HepG2 (cell line): ENCODE results near the gene SHC1. TPM values are rescaled to one million over a fixed set of nuclear protein-coding genes. Genes with fewer than 3 reads are reported as not detected.

ENCODE experiments used
- AKAP8 ChIP-seq: sonication (generic); formaldehyde crosslinking; IDR thresholded peaks from 2 replicates; pipeline ENCODE4 v1.5.1; 2020; ENCODE audit warnings: mild to moderate bottlenecking, missing genetic modification reagents
- BCL6 ChIP-seq: IDR thresholded peaks from 2 replicates; pipeline ENCODE4 v1.6.1; 2016; ENCODE audit warnings: missing genetic modification reagents, missing compliant biosample characterization
- EHMT2 ChIP-seq: fragments of 200-600 bp; sonication (generic); IDR thresholded peaks from 2 replicates; pipeline ENCODE4 v1.7.0; 2017; ENCODE audit warnings: antibody characterized with exemption, low read depth, low read length, borderline replicate concordance
- ELF1 ChIP-seq: sonication (generic); formaldehyde crosslinking; IDR thresholded peaks from 2 replicates; pipeline ENCODE4 v1.4.0; 2020; ENCODE audit warnings: missing genetic modification reagents
- ETV5 ChIP-seq: IDR thresholded peaks from 2 replicates; pipeline ENCODE4 v1.6.1; 2018; ENCODE audit warnings: missing biosample characterization, missing genetic modification reagents, inconsistent platforms, borderline replicate concordance
- EZH2 ChIP-seq: conservative IDR thresholded peaks from 2 replicates; pipeline ENCODE4 v1.6.1; 2012; ENCODE audit warnings: mild to moderate bottlenecking, low read depth, low read length, moderate library complexity
- KDM5A ChIP-seq: fragments of 200-600 bp; sonication (generic); IDR thresholded peaks from 2 replicates; pipeline ENCODE4 v1.7.0; 2018; ENCODE audit warnings: antibody characterized with exemption, mild to moderate bottlenecking, low read length, borderline replicate concordance
- KLF6 ChIP-seq: IDR thresholded peaks from 2 replicates; pipeline ENCODE4 v1.8.0; 2016; ENCODE audit warnings: missing biosample characterization, missing genetic modification reagents
- MATR3 ChIP-seq: sonication (generic); formaldehyde crosslinking; IDR thresholded peaks from 2 replicates; pipeline ENCODE4 v1.4.0; 2020; ENCODE audit warnings: missing genetic modification reagents
- MAZ ChIP-seq, 2 experiments: sonication (generic) in 1 of 2; formaldehyde crosslinking in 1 of 2; IDR thresholded peaks; 2 replicates each; pipeline versions ENCODE4 v1.5.0 to v1.6.1; 2012 to 2020; ENCODE audit warnings: low read depth in 2 of 2, mild to moderate bottlenecking in 2 of 2, borderline replicate concordance in 1 of 2, improper control_type of control experiment in 1 of 2, low read length in 1 of 2, missing genetic modification reagents in 1 of 2, moderate library complexity in 1 of 2
- NPAS2 ChIP-seq: sonication (generic); formaldehyde crosslinking; IDR thresholded peaks from 2 replicates; pipeline ENCODE4 v1.8.0; 2022; ENCODE audit warnings: mild to moderate bottlenecking, missing genetic modification reagents, borderline replicate concordance
- PHF8 ChIP-seq: sonication (generic); formaldehyde crosslinking; IDR thresholded peaks from 2 replicates; pipeline ENCODE4 v1.5.0; 2020; ENCODE audit warnings: missing genetic modification reagents
- RXRA ChIP-seq: sonication (generic); formaldehyde crosslinking; IDR thresholded peaks from 2 replicates; pipeline ENCODE4 v1.5.1; 2020; ENCODE audit warnings: missing genetic modification reagents
- SAP130 ChIP-seq: IDR thresholded peaks from 2 replicates; pipeline ENCODE4 v1.6.1; 2016; ENCODE audit warnings: low read depth
- TOPORS ChIP-seq: sonication (generic); formaldehyde crosslinking; IDR thresholded peaks from 2 replicates; pipeline ENCODE4 v1.8.0; 2023; ENCODE audit warnings: mild to moderate bottlenecking, missing genetic modification reagents
- ZMYM3 ChIP-seq: sonication (generic); formaldehyde crosslinking; IDR thresholded peaks from 2 replicates; pipeline ENCODE4 v1.5.1; 2020; ENCODE audit warnings: mild to moderate bottlenecking, missing genetic modification reagents
- ZNF124 ChIP-seq: sonication (generic); formaldehyde crosslinking; IDR thresholded peaks from 2 replicates; pipeline ENCODE4 v1.4.0; 2020; ENCODE audit warnings: missing genetic modification reagents
- ZNF251 ChIP-seq: sonication (generic); formaldehyde crosslinking; IDR thresholded peaks from 2 replicates; pipeline ENCODE4 v1.9.0; 2021; ENCODE audit warnings: mild to moderate bottlenecking, missing genetic modification reagents
- ZNF768 ChIP-seq: sonication (generic); formaldehyde crosslinking; IDR thresholded peaks from 2 replicates; pipeline ENCODE4 v1.4.0; 2020; ENCODE audit warnings: missing genetic modification reagents
- polyA plus RNA-seq, 8 experiments: library from polyadenylated mRNA; depleted of rRNA in 3 of 8; stranded (reverse) in 7 of 8; unstranded in 1 of 8; fragments of >200 nt; fragmentation: Illumina TruSeq in 4 of 8; extraction: Trizol in 4 of 8; gene quantifications; 2 replicates each; pipeline versions ENCODE4 v1.2.1 to v1.2.3, GENCODE V29; 2011 to 2016; ENCODE audit warnings: low read depth in 4 of 8, missing spikeins in 1 of 8, mixed read lengths in 1 of 8; ENCODE audit not compliant: insufficient read depth in 1 of 8
- total RNA-seq, 5 experiments: library from RNA; depleted of rRNA; stranded (reverse); fragments of >200 nt; fragmentation: Illumina TruSeq; extraction: Trizol; gene quantifications; 2 replicates each; pipeline ENCODE4 v1.2.3, GENCODE V29; 2016; ENCODE audit warnings: low read depth in 1 of 5
- TF ChIP-seq, protein P1 (sequence below): sonication (generic); formaldehyde crosslinking; IDR thresholded peaks from 2 replicates; pipeline ENCODE4 v1.8.0; 2022; ENCODE audit warnings: low read depth, missing genetic modification reagents
- TF ChIP-seq, protein P2 (sequence below): sonication (generic); formaldehyde crosslinking; IDR thresholded peaks from 2 replicates; pipeline ENCODE4 v1.8.0; 2023; ENCODE audit warnings: mild to moderate bottlenecking, missing genetic modification reagents
- TF ChIP-seq, protein P3 (sequence below): sonication (generic); formaldehyde crosslinking; IDR thresholded peaks from 2 replicates; pipeline ENCODE4 v1.4.0; 2020; ENCODE audit warnings: missing genetic modification reagents
- TF ChIP-seq, protein P4 (sequence below): sonication (generic); formaldehyde crosslinking; IDR thresholded peaks from 2 replicates; pipeline ENCODE4 v1.5.0; 2020; ENCODE audit warnings: mild to moderate bottlenecking, missing genetic modification reagents, moderate library complexity

Gene SHC1
- total and polyA plus RNA-seq, 2 of the 13 experiments (the other 11 are each of a cell fraction or from before 2014, with no cell fraction given) = 52.0 to 137 TPM

DNA sequence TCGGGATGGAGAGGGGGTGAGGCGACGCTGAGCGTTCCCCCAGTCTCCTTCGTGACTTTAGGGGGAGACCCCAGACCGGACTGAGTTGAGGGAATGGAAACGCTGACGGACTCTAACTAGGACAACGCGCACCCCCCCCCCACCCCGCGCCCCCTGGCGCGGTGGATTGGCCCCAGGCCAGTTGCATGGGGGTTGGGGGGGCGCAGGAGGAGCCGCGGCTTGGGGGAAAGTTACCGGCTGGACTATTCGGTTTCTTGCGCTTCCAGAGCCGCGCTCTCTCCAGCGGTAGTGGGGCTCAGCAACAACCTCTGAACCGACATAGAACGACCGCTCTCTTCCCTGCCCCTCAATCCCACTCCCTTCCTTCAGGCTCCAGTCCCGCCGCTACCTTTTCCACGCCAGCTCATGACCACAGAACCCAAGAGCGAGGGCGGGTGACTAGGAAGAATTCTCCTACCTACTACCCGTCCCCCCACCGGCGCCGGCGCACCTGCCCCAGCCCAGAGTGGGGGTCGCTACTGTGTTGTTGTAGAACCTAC, 32.7 kb upstream of the SHC1 start (continued):
- peak; percentile 51 for TF ChIP-seq PHF8 (CRISPR knock-in tag)
- TF ChIP-seq ZNF124 (CRISPR knock-in tag) = no peak
- TF ChIP-seq, protein P1, sequence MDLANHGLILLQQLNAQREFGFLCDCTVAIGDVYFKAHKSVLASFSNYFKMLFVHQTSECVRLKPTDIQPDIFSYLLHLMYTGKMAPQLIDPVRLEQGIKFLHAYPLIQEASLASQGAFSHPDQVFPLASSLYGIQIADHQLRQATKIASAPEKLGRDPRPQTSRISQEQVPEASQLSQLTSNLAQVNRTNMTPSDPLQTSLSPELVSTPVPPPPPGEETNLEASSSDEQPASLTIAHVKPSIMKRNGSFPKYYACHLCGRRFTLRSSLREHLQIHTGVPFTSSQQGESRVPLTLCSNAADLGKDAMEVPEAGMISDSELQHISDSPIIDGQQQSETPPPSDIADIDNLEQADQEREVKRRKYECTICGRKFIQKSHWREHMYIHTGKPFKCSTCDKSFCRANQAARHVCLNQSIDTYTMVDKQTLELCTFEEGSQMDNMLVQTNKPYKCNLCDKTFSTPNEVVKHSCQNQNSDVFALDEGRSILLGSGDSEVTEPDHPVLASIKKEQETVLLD = 0 out of 2 replicates have a peak, but pooled peaks have one; percentile 27
- no peak for TF ChIP-seq ZMYM3 (CRISPR knock-in tag)
- TF ChIP-seq EHMT2 = no peak
- 0 out of 2 replicates have a peak, but pooled peaks have one; percentile 28 for TF ChIP-seq ZNF768 (CRISPR knock-in tag)
- no peak for TF ChIP-seq MATR3 (CRISPR knock-in tag)
- TF ChIP-seq NPAS2 (CRISPR knock-in tag) = no peak
- TF ChIP-seq MAZ (IDR thresholded peaks at IDR 0.05; ENCODE audit: borderline replicate concordance, low read depth, low read length) = 0 out of 2 replicates have a peak, but pooled peaks have one; percentile 9
- TF ChIP-seq MAZ (CRISPR knock-in tag; IDR thresholded peaks at IDR 0.05; ENCODE audit: low read depth) = no peak
- TF ChIP-seq SAP130 = peak; percentile 9; the same call in 1 of the 2 replicates
- no peak for TF ChIP-seq ZNF251 (CRISPR knock-in tag)
- TF ChIP-seq AKAP8 = 0 out of 2 replicates have a peak, but pooled peaks have one; percentile 40
- no peak for TF ChIP-seq ELF1 (CRISPR knock-in tag)
- TF ChIP-seq, protein P2, sequence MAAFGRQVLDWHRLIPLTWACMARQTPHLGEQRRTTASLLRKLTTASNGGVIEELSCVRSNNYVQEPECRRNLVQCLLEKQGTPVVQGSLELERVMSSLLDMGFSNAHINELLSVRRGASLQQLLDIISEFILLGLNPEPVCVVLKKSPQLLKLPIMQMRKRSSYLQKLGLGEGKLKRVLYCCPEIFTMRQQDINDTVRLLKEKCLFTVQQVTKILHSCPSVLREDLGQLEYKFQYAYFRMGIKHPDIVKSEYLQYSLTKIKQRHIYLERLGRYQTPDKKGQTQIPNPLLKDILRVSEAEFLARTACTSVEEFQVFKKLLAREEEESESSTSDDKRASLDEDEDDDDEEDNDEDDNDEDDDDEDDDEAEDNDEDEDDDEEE (CRISPR knock-in tag) = no peak
- TF ChIP-seq KDM5A = 0 out of 2 replicates have a peak, but pooled peaks have one; percentile 24
- TF ChIP-seq EZH2 = no peak
- TF ChIP-seq, protein P3, sequence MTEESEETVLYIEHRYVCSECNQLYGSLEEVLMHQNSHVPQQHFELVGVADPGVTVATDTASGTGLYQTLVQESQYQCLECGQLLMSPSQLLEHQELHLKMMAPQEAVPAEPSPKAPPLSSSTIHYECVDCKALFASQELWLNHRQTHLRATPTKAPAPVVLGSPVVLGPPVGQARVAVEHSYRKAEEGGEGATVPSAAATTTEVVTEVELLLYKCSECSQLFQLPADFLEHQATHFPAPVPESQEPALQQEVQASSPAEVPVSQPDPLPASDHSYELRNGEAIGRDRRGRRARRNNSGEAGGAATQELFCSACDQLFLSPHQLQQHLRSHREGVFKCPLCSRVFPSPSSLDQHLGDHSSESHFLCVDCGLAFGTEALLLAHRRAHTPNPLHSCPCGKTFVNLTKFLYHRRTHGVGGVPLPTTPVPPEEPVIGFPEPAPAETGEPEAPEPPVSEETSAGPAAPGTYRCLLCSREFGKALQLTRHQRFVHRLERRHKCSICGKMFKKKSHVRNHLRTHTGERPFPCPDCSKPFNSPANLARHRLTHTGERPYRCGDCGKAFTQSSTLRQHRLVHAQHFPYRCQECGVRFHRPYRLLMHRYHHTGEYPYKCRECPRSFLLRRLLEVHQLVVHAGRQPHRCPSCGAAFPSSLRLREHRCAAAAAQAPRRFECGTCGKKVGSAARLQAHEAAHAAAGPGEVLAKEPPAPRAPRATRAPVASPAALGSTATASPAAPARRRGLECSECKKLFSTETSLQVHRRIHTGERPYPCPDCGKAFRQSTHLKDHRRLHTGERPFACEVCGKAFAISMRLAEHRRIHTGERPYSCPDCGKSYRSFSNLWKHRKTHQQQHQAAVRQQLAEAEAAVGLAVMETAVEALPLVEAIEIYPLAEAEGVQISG (CRISPR knock-in tag) = no peak; the same call in 1 of the 2 replicates
- TF ChIP-seq KLF6 (CRISPR knock-in tag) = no peak
- no peak for TF ChIP-seq BCL6 (CRISPR knock-in tag)
- TF ChIP-seq ETV5 (CRISPR knock-in tag) = no peak
- no peak for TF ChIP-seq RXRA
- TF ChIP-seq, protein P4, sequence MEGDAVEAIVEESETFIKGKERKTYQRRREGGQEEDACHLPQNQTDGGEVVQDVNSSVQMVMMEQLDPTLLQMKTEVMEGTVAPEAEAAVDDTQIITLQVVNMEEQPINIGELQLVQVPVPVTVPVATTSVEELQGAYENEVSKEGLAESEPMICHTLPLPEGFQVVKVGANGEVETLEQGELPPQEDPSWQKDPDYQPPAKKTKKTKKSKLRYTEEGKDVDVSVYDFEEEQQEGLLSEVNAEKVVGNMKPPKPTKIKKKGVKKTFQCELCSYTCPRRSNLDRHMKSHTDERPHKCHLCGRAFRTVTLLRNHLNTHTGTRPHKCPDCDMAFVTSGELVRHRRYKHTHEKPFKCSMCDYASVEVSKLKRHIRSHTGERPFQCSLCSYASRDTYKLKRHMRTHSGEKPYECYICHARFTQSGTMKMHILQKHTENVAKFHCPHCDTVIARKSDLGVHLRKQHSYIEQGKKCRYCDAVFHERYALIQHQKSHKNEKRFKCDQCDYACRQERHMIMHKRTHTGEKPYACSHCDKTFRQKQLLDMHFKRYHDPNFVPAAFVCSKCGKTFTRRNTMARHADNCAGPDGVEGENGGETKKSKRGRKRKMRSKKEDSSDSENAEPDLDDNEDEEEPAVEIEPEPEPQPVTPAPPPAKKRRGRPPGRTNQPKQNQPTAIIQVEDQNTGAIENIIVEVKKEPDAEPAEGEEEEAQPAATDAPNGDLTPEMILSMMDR (CRISPR knock-in tag) = 0 out of 2 replicates have a peak, but pooled peaks have one; percentile 13
- TF ChIP-seq TOPORS (CRISPR knock-in tag) = 0 out of 2 replicates have a peak, but pooled peaks have one; percentile 30
